HG03521 (cell line): ENCODE data around the gene KCNK7.

Experiments used
- ATAC-seq: cut with Tn5 transposase; IDR thresholded peaks from one replicate; pipeline ENCODE4 v1.9.1; 2021; ENCODE audit warnings: mild to moderate bottlenecking, moderate library complexity; ENCODE audit not compliant: unreplicated experiment

The KCNK7 gene

DNA sequence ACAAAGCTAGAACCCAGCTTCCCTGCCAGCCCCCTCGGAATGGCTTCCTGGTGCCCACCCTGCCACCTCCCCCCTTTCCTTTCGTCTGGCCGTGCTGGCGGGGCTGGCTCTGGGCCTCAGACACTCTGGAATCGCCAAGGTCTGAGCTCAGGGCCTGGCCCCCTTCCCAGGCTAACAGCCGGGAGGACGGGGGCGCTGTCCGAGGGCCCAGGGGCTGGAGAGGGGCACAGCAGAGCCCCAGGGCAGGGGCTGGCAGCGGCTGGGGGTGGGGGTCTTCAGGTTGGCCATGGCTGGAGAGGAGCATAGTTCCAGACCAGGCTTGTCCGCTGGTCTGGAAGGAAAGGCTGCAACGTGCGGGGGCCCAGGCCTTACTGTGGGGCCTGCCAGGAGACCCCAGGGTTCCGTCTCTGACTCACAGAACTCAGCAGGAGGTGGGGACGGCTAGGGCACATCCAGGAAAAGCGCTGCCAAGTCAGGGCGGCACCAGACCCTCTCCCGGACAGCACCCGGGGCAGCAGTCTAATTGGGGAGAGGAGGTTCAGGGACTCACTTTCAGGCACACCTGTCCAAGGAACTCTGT, 36.6 kb downstream of the KCNK7 start:
- no peak for ATAC-seq

DNA sequence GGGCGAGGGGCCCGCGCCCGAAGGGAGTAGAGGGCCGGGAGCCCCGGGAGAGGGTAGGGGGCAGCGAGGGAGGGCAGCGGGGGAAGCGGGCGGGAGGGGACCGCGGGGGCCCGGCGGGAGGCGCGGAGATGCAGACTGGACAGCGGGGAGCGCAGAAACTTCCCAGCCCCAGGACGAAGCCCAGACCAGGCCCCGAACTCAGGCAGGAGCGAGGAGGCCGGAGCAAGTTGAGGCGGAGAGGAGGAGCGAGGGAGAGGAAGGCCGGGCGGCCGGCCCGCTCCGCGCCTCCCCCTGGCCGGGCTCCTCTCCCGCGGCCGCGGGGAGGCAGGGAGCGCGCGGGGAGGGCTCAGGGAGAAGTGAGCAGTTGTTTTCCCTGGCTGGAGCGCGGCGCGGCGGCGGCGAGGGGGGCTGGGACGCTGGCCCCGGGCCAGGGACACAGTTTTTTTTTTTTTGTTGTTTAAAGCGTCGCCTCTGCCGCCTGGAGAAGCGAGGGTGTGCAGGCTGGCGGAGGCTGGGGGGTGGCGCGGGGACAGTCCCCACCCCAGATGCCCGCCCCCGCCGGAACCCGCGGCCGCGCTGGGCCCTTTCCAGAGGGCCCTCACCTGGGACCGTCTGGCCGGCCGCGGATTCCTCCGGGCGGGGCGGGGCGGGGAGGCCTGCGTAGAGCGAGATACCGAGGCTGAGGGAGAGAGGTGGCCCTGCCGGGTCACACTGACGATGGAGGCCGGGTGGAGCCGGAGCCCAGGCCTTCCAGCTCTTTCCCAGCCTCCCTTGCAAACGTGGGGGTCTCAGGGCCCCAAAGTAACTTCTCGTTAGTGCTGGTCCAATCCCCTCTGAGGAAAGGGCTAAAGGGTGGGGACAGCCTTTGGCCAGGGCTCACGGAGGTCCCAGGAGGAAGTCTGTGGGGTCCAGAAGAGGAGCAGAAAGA, 37.3 kb downstream of the KCNK7 start, which contains the start of gene LTBP3:
Gene LTBP3, minus strand, starts transcription at position 358 of the 928 bp plus-strand sequence. CDS start 400 bp downstream, outside the sequence.
- ATAC-seq: no peak

DNA sequence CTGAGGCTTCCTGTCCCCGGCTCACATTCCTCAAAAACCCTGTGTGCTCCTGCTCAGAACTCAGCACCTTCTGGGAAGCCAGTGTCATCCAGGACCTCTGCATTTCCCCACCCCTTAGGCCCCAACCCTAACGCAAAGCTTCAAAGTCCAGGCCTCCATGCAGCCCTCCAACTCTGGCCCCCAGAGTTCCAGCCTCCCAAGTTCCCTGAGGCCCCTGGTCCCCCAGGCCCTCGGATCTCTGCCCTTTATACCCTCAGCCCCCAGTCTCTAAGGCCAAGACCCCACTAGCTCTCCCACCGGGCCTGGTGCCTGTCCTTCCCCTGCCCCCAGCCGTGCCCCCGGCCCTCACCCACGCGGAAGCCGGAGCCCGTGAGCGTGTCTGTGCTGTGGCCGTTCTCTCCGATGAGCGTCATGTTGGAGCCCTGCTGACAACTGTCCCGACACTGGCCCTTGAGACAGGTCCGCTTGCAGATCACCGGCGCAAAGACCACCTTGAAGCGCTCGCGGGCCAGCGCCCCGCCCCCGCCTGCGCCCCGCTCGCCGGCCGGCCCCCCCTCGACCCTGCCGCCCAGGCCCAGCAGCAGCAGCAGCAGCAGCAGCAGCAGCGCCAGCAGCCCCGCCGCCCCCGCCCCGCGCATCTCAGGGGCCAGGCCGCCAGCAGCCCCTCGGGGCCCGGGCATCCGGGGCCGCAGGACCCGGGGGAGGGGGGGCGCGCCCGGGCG, 38.2 kb downstream of the KCNK7 start:
- ATAC-seq: no peak

DNA sequence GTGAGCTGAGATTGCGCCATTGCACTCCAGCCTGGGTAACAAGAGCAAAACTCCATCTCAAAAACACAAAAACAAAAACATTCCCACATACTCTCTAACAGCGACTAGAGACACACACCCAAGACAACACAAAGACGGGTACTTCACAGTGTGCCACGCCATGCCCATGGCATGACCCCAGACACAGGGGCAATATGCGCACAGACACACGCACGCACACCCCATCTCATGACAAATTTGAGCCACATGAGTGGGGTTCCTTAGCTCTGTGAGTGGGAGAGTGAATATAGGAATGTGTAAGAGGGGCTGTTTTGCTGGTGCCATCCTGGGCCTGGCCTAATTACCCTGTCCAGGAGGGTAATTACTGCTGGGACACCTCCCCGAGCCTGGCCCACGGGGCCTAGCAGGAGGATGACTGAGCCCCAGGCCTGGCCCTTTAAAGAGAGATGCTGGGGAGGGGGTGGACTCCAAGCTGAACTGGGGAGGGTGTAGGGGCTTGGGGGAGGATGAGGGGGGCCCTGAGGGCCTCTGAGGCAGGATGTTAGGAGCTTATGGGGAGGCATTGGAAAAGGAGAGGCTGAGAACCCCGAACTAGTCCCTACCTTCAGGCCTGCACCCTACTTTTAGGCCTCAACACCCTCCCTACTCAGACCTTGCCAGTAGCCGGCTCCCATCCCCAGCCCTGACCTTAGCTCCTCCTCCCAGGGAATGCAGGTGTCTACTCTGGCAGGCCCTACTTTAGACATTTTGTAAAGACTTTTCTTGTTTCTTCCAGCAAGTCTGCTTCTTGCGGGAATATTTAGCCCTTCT, 38.9 kb downstream of the KCNK7 start:
- no peak for ATAC-seq

DNA sequence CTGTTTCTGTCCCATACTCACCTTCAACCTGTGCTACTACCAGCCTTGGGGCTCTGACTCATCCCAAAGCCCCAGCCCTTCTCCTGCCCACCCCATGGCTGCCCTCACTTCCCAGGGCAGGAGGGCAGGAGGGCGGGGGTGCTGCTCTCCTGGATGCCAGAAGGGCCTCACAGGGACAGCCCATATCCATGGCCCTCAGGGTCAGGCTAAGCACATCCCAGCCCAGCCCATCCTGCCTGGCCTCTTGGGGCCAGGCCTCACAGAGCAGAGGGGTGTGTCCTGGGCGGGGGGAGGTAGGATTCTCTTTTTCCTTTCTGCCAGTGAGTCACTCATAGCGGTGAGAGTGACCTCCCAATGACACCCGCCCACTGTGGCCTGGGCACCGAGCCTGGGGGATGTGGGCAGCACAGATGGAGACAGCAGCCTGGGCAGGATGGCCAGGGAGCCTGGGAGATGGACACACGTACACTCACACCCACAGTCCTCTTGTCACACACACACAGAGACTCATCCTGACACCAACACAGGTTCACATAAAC, 39.8 kb downstream of the KCNK7 start:
- ATAC-seq: no peak

DNA sequence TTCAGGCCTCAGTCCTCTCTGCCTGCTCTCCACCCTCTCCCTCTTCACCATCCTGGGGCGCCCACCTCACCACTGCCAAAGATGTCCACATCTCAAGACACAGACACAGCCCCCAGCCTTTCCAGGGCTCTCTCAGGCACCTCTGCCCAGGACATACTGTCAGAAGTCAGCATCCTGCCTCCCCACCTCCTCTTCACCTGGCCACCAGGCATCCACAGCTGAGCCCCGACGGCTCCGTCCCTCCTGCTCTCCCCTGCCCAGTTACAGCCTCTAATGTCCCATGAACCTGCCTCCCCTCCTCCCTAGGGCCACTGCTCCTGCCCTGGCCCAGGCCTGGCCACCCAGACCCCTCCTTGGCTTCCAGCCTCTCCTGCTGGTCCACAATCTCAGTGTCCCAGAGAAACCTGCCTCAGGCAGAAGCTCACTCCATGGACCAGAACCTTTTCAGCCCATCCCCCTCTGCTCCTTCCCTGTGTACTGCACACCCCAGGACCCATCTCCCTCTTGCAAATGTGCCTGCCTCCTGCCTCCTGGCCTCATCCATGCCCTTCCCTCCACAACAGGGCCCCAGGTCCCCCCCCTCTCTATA, 40.7 kb downstream of the KCNK7 start:
- no peak for ATAC-seq

DNA sequence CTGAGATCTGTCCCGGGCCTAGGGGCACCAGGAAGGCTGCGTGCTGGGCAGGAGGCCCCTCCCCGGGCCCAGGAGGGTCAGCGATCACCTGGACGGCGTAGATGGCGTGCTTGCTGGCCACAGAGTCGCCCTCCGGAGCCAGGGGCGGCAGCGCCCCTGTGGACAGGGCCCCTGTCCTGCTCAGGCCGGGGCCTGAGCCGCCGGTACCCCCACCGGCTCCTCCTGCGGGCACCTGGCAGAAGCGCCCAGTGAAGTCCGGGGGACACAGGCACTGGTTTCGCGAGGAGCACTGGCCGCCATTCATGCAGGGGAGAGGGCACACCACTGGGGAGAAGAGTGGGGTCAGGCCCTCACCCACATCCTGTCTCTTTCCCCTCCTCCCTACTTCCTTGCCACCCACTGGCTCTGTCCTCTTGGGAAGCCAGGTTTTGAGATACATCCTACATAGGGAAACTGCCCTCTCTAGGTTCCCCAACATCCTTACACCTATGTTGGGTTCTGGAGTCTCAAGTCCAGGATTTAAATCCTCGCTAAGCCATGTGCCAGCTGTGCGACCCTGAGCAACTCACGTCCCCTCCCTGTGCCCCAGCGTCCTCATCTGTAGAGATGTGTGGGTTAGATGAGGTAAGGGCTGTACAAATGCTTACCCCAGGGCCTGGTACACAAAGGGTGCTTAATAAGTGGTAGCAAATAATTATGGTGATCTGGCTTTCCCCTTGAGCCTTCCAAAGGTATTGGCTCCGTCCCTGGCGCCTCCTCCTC, 41.4 kb downstream of the KCNK7 start:
- no peak for ATAC-seq

DNA sequence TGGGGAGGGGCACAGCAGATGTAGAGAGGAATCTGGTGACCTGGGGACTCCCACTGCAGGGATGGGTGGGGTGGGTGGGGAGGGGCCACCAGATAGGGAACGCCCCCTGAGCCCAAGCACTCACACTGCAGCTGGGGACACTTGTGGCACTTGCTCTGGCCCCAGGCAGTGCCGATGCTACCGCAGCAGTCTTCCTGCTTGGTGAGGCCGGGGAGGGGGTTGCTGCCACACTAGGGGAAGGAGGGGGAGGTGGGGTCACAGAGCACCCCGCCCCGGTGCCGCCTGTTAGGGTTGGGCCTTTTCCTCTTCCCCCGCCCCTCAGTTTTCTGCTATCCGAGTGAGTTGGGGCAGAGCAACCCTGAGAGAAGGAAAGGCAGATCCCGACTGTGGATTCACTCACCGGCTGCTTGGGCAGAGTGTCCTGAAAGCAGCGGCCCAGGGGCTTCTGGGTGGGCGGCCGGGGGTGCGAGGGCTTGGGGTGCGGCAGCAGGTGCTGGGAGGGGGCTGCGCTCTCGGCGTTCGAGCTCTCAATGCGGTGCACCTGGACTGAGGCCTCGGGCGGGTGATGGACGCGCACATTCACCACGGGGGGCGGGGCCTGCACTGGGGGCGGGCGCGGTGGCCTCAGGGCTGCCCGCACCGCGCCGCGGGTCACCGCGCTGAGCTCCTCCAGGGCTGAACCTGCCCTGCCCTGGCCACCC, 42.1 kb downstream of the KCNK7 start:
- ATAC-seq: no peak

DNA sequence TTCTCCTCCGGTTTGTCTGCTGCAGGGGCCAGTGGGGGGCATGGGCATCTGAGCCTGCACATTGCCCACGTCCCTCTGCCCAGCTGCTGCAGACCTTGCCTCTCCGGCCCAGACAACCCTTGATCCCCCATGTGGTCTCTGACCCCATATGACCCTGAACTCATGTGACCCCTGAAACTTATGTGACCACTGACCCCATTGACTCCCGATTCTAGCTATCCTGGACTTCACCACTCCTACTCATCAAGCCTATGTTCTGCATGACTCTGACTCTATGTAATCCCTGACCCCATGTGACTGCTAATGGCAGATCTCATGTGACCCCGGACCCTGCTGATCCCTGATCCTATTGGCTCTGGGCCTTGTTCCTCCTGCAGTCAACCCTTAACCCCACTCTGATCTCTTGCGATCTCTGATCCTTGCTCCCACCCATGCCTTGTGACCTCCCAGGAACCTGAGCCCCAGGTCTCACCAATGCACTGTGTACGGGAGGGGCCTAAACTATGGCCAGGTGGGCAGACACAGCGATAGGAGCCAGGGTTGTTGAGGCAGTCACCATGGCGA, 43.1 kb downstream of the KCNK7 start:
- ATAC-seq: no peak

DNA sequence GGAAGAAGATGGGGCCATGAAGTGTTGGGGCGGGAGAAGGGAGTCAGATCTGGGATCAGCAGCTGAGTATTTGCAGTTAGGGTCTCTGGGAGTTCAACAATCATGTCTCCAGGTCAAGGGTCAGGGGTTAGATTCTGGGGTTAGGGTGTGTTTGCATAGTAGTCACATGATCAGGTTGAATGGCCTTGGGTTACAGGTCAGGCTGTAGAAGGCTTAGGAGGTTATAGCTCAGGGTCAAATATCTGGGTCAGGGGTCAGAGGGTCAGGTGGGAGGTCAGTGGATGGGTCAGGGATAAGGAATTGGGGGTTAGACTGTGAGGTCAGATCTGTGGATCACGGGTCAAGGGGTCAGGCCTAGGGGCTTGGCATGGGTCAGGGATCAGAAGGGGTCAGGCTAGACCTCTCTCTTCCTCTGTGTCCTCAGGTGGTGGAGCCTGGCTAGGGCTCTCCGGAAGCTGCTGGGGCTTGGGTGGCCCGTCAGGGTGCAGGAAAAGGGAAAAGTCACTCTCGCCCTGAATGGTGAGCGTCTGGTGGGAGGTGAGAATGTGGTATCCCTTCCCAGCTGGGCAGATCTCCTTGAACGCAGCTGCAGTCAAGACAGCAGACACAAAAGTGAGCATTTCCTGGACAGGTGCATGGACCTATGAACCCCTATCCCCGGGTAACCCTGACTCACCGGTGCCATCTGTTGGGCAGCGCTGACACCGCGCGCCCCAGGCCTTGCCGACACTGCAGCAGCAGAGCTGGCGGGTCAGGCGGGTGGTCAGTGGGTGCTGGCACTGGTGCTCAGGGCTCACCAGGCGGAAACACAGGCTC, 43.8 kb downstream of the KCNK7 start:
- ATAC-seq: no peak

DNA sequence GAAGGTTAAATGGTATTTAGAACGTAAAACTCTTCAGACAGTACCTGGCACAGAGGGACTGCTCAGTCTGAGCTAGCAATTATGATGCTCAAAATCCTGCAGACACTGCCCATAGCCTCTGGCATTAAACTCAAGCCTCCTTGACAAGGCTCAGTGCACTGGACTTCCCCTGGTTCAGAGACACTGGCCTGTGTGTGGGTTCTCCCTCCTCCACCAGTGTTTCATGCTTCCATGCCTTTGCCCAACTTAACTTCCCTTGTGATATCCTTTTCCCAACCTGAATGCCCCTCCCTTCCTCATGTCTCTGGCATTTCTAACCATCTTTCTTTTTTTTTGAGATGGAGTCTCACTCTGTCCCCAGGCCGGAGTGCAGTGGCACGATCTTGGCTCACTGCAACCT, 46.5 kb downstream of the KCNK7 start:
- no peak for ATAC-seq

DNA sequence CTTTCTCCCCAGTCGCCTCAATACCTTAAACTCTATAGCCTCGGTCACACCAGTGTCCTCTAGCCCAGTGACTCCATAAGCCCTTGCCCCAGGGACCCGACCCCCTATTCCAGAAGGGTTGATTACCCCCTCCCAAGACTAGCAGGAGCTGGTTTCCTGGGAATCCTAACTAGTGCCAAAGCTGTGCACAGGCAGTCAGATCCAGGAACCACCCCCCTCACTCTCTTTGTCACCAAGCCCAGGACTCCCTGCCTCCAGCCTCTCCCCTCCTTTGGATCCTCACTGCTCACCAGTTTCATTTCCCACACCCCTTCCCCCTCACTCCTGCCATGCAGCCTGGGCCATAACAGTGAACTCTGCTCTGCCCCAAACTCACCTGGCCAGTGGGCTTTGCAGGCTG, 47.2 kb downstream of the KCNK7 start:
- ATAC-seq: no peak

DNA sequence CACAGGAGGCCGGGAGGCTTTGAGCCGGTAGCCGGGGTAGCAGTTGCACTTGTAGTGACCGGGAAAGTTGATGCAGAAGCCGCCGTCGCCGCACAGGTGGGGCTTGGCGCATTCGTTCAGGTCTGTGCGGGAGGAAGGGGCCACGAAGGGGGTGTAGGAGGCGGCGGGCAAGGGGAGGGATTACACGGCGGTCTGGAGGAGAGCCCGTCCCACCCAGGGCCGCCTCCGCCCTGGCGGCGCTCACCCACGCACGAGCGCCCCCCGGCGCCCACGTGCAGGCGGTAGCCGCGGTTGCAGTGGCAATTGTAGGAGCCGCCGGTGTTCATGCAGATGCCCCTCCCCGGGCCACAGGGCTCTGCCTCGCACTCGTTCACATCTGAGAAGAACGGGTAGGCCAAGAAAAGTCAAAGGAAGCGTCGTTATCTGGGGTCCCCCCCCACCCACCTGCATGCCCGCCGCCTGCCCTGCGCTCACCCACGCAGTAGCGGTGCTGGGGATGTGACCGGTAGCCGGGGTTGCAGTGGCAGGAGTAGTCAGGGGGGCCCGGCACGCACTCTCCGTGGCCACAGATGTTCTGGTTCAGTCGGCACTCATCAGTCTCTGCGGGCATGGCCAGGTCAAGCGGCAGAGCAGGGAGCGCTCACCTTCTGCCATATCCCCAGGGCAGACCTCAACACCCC, 48.0 kb downstream of the KCNK7 start:
- no peak for ATAC-seq

DNA sequence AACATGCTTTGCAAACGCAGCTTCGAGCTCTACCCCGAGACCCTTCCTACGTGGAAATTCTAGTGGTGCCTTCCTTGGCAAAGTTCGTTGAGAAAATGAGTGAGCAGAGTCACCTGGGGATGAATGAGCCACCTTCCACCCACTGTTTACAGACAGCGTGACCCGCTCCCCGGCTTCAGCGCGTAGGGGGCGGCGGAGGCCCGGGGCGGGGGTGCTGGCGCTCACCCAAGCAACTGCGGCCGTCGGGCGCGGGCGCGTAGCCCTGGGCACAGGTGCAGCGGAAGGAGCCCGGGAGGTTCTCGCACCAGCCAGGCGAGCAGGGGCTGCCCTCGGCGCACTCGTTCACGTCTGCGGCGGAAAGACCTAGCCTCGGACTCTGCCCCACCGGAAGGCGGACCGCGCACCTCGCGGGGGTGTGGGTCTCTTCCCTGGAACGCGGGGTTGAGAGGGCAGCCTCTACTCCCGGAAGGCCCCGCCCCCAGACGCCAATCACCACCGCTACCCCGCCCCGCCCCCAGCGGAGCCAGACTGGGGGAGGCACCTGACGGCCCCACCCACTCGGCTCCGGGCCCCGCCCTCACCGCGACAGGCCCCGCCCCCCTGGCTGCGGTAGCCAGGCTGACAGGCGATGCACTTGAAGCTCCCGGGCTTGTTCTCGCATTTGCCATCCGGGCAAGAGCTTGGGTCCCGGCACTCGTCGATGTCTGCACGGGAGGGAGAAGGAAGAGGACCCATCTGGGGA, 49.2 kb downstream of the KCNK7 start:
- ATAC-seq: peak; percentile 68

DNA sequence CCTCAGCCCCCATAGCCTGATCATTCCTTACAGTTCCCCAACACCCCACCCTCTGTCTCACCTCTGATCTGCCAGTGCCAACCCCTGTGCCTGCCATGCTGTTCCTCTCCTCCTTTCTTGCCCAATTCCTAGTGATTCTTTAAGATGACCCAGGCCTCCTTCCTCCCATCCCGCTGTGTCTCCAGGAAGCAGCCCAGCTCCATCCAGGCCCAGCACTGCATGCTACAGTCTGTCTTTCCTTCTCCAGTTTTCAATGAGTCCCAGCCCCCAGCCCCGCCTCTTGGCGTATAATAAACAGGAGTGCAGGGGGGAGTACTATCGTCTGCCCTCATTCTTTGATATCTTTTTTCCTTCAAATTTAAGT, 49.8 kb downstream of the KCNK7 start:
- no peak for ATAC-seq
